HG03280 (cell line): ENCODE results near the gene CFAP74.

Source experiments
- ATAC-seq: cut with Tn5 transposase; IDR thresholded peaks from one replicate; pipeline ENCODE4 v1.9.1; 2021; ENCODE audit warnings: mild to moderate bottlenecking, moderate library complexity; ENCODE audit not compliant: unreplicated experiment

Gene CFAP74

GRCh38 chr1:1901641-1902294 is 101.8 kb downstream of the CFAP74 start:
- no peak for ATAC-seq

- ATAC-seq = no peak
Measured at GRCh38 chr1:1900883-1901640, 102.5 kb downstream of the CFAP74 start.

DNA sequence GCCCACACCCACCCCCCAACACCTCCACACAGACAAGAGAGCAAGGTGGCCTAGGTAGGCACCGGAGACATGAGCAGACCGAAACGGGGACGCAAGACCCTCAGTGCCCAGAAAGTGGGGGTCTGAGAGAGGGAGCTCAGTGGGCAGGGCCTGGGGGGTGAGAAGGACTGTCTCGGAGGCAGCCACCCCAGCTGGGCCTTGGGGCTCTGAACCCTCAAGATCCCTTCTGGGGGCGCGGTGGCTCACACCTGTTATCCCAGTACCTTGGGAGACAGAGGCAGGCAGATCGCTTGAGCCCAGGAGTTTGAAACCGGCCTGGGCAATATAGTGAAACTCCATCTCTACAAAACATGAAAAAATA is 103.6 kb downstream of the CFAP74 start:
- no peak for ATAC-seq

- no peak for ATAC-seq
Measured at GRCh38 chr1:1899266-1899966, 104.2 kb downstream of the CFAP74 start.

DNA sequence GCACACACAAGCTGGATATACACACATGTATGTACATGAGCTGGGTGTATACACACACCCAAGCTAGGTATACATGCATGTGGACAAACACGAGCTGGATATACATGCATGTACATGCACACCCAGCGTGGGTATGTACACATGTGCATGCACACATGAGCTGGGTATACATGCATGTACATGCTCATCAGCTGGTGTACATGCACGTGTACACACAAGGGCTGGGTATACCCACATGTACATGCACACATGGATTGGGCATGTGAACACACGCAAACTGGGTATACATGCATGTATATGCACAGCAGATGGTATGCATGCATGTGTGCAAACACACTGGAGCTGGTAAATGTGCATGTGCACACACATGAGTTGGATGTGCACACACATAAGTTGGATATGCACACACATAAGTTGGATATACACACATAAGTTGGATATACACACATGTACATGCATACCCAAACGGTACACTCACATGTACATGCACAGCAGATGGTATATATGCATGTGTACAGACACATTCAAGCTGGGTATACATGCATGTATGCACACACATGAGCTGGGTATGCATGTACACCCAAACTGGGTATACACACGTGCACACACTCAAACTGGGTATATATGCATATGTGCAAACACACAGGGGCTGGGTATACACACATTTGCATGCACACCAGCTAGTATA is 105.2 kb downstream of the CFAP74 start:
- no peak for ATAC-seq

DNA sequence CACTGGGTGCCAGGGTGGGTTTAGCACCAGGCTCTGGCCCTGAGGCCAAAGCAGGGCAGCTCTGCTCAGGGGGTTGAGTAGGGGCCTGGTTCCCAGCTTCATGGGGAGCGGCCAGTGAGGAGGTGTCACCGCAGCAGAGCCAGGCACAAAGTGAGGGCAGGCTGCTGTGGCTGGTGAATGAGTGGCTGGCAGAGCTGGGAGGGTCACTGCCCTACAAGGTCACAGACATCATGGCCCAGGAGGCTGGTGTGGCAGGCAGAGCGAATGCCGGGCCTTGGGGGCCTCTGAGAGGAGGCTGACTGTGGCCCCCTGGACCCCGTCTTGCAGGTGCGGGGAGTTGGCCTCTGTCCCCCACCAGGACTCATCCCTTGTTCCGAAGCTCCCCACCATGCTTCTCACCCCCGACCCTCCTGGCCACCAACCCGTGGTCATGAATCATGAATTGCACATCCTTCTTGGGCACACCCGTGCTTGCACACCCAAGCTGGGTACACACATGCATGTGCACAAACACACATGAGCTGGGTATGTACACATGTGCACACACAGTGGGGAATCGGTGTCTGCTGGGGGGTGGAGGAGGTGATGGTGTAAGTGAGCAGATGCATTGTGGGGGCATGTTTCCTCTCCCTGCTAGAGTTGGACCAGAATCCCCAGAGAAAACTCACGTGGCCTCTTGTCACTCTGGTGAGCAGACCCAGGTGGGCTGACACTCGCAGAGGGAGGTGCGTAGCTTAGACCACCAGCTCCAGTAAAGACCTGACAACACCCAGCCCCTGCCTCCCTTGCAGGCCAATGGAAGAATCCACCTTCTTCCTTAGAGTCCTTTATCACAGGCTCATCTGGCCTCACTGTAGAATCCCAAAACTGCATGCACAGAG is 107.9 kb downstream of the CFAP74 start:
- ATAC-seq = no peak

- no peak for ATAC-seq
Measured at GRCh38 chr1:1895060-1895418, 108.5 kb downstream of the CFAP74 start.

DNA sequence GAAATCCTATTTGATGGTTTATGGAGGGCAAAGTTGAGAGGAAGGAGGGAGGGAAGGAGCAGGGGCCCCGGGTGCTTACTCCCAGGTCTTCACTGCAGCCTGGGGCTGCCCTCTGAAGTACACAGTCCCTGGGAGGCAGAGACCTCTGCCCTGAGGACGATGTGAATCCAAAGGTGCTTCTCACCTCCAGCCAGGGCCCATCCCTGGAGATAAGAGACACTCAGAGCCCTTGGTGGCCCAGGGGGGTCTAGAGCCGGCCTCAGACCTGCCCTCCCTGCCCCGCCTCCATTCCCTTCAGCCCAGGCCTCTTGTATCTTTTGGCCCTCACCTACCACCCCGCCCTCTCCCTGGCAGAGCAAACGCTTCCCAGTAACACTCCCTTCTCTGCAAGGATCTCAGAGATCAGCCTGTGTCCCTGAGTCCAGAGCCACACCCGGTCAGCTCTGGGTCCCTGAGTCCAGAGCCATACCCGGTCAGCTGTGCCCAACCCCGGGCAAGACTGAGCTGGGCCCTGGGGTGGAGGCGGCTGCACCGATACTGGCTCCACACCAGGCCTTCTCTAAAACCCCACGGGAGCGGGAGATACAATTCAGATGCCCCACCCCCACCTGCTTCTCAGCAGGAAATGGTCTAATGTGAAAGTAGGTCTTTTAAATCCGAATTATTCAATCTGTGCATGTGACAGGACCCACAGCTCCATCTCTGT is 109.1 kb downstream of the CFAP74 start:
- ATAC-seq = no peak

GRCh38 chr1:1893997-1894353 is 109.6 kb downstream of the CFAP74 start:
- ATAC-seq = no peak

- ATAC-seq = no peak
Measured at GRCh38 chr1:1893291-1893985, 110.1 kb downstream of the CFAP74 start.

DNA sequence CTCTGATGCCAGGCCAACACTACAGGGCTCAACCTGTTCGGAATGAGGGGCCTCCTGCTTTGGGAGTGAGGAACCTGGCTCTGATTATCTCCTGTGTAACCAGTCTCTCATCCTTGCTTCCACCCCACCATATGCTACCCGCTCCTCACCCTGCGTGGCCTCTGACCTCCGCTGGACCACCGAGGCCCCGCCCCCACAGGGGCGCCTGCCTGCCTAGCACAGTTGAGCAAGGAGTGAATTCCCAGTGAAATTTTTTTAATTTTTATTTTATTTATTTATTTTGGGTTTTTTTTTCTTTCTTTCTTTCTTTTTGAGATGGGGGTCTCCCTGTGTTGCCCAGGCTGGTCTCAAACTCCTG is 110.8 kb downstream of the CFAP74 start:
- ATAC-seq = no peak

GRCh38 chr1:1892079-1892762 is 111.4 kb downstream of the CFAP74 start:
- ATAC-seq = no peak

DNA sequence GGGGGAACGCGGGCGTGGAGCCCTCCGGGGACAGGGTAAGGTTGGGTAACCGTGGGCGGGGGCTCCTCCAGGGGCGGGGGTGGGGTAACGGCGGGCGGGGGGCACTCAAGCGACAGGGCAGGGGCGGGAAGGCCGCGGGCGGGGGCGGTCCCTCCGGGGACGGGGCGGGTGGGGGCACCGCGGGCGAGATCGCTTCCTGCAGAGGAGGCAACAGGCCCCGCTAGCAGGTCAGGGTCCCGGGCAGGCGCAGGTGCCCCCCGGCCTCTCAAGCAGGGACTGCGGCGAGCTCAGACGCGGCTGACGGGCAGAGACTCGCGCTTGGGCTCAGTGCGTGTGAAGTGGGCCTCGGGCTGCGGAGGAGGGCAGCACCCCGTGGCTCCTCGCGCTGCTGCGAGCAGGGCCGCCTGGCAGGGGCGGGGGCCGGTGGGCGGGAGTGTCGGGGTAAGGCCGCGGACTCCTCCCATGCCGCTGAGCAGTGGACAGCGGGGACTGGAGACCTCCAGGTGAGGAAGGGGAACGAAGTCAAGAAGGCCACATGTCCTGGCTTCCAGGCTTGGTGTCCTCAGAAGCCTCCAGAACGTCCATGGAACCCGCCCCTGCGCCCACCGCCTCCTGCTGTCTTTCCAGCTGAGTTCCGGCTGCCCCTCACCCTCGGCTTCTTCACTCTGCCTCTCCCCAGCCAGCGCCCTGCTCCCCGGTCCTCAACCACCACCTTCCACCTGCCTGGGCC is 112.1 kb downstream of the CFAP74 start:
- ATAC-seq = peak; percentile 8

GRCh38 chr1:1890506-1891348 is 112.9 kb downstream of the CFAP74 start, which contains the start of gene GNB1:
TSS of gene GNB1 (minus strand) at chr1:1891087. CDS start at chr1:1825453, 65,634 bp downstream.
- peak; percentile 74 for ATAC-seq

GRCh38 chr1:1889847-1890505 is 113.6 kb downstream of the CFAP74 start:
- peak; percentile 34 for ATAC-seq

- no peak for ATAC-seq
Measured at GRCh38 chr1:1889090-1889750, 114.4 kb downstream of the CFAP74 start.
